ENCODE results near the gene ECM2.

Gene ECM2

GRCh38 chr9:92525306-92525705 lies 10.5 kb downstream of the ECM2 start:
- TF ChIP-seq, protein P1, sequence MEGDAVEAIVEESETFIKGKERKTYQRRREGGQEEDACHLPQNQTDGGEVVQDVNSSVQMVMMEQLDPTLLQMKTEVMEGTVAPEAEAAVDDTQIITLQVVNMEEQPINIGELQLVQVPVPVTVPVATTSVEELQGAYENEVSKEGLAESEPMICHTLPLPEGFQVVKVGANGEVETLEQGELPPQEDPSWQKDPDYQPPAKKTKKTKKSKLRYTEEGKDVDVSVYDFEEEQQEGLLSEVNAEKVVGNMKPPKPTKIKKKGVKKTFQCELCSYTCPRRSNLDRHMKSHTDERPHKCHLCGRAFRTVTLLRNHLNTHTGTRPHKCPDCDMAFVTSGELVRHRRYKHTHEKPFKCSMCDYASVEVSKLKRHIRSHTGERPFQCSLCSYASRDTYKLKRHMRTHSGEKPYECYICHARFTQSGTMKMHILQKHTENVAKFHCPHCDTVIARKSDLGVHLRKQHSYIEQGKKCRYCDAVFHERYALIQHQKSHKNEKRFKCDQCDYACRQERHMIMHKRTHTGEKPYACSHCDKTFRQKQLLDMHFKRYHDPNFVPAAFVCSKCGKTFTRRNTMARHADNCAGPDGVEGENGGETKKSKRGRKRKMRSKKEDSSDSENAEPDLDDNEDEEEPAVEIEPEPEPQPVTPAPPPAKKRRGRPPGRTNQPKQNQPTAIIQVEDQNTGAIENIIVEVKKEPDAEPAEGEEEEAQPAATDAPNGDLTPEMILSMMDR (conservative IDR thresholded peaks at IDR 0.05), result no peak
- TF ChIP-seq ZFX (IDR thresholded peaks at IDR 0.05), result no peak
- no peak overlapping the region for H3K27ac ChIP-seq

DNA sequence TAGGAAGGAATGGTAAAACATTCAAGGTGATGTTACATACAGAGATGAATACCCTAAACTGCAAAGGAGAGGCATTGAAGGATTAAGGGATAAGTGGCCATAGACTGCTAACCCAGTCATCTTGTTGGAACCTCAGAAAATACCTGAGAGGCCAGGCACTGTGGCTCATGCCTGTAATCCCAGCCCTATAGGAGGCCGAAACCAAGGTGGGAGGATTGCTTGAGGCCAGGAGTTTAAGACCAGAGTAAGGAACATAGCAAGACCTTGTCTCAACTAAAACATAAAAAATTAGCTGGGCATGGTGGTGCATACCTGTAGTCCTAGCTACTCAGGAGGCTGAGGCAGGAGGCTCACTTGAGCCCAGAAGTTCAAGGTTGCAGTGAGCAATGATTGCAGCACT lies 10.9 kb downstream of the ECM2 start:
- no peak for TF ChIP-seq ZFX (IDR thresholded peaks at IDR 0.05)
- TF ChIP-seq, protein P1 (conservative IDR thresholded peaks at IDR 0.05), result no peak
- no peak overlapping the region for H3K27ac ChIP-seq

DNA sequence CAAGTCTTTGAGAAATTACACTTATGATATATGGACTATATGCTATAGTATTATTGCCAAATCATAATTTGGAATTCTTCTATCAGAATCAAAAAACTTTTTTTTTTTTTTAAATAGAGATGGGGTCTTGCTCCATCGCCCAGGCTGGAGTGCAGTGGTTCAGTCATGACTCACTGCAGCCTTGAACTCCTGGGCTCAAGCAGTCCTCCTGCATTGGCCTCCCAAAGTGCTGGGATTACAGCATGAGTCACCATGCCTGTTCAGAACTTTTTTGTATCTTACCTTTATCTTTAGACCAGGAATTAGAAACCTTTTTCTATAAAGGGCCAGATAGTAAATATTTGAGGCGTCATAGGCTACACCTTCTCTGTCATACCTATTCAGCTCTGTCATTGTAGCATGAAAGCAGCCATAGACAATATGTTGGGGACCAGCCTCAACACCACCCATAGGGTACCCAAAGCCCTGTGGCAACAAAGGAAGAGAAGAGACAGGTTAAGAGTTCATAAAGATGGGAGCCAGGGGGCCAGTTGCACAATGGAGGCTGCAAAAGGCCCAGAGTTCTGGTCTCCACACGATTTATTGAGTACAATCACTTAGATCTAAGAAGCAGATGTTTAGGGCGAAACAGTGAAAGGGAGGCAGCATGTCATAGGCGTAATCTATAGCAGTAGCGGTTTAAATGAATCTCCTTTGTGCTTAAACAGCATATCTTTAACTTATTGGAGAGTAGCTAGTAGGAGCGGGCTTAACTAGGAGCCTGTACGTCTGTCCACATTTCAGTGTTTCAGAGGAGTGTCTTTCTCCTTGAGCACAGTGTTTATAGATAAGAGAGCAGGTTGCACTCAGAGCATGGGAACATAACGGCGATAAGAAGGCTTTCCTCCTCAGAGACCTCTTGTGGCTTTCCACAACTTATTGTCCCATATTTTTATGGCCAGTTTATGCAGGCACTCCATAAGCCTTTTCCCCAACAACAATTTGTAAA lies 12.5 kb downstream of the ECM2 start:
- TF ChIP-seq, protein P1 (conservative IDR thresholded peaks at IDR 0.05), result no peak
- TF ChIP-seq ZFX (IDR thresholded peaks at IDR 0.05), result no peak

DNA sequence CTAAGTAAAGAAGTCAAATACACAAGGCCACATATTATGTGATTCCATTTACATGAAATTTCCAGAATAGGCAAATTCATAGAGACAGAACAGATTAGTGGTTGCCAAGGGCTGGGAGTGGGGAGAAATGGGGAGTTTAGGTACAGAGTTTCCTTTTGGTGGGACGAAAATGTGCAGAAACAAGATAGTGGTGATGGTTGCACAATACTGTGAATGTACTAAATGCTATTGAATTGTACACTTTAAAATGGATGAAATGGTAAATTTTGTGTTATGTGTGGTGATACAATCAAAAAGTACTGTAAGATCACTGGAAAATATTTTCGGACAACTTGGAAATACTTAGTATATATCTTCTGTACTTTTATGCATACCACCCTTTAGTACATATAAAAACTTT lies 15.0 kb downstream of the ECM2 start:
- TF ChIP-seq, protein P1 (conservative IDR thresholded peaks at IDR 0.05), result no peak
- TF ChIP-seq ZFX (IDR thresholded peaks at IDR 0.05), result no peak

More for the DNA sequence above, 12.5 kb downstream of the ECM2 start:
- H3K27ac ChIP-seq, result no peak overlapping the region

GRCh38 chr9:92518199-92518598 lies 17.6 kb downstream of the ECM2 start:
- no peak overlapping the region for H3K27ac ChIP-seq
- TF ChIP-seq, protein P1 (conservative IDR thresholded peaks at IDR 0.05), result no peak
- TF ChIP-seq ZFX (IDR thresholded peaks at IDR 0.05), result no peak

More for the DNA sequence above, 15.0 kb downstream of the ECM2 start:
- no peak overlapping the region for H3K27ac ChIP-seq

GRCh38 chr9:92517046-92517445 lies 18.7 kb downstream of the ECM2 start:
- H3K27ac ChIP-seq, result no peak overlapping the region
- no peak for TF ChIP-seq ZFX (IDR thresholded peaks at IDR 0.05)
- TF ChIP-seq, protein P1 (conservative IDR thresholded peaks at IDR 0.05), result no peak

DNA sequence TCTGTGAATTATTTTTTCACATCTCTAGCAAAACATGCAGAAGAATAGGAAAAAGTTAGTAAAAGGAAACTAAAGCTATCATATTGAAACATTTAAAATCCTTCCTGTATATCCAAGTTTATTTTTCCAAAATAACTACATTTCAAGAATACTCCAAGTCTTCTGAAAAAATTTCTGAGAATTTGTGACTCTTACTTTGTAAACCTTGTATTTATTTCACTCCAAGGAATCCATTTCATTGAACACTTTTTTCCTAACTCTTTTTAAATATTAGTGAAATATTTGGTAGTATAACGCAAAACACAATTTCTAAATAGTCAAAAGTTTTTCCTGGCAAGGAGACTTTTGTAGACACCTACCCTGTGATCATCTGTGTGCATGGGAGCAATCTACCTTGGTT lies 19.3 kb downstream of the ECM2 start:
- H3K27ac ChIP-seq, result no peak overlapping the region
- no peak for TF ChIP-seq ZFX (IDR thresholded peaks at IDR 0.05)
- TF ChIP-seq, protein P1 (conservative IDR thresholded peaks at IDR 0.05), result no peak
